PC-3 (cell line): ENCODE results near the gene TEPSIN.

ENCODE experiments used
- CTCF ChIP-seq: fragments of 300-600 bp; sonication (generic); conservative IDR thresholded peaks from 2 replicates; pipeline ENCODE4 v1.5.1; 2017; ENCODE audit warnings: antibody characterized with exemption, low read depth, mild to moderate bottlenecking, low read length
- EZH2 ChIP-seq: fragments of 300-600 bp; sonication (generic); IDR thresholded peaks from one replicate; pipeline ENCODE4 v1.6.1; 2017; ENCODE audit warnings: antibody characterized with exemption, mild to moderate bottlenecking, low read length; ENCODE audit not compliant: unreplicated experiment
- EZH2phosphoT487 ChIP-seq: fragments of 300-600 bp; sonication (generic); IDR thresholded peaks from 2 replicates; pipeline ENCODE4 v1.6.1; 2018; ENCODE audit warnings: mild to moderate bottlenecking, antibody characterized with exemption, low read length, borderline replicate concordance

GRCh38 chr17:81229666-81229920 is 9.3 kb downstream of the TEPSIN start:
- TF ChIP-seq CTCF (no peak), EZH2 (no peak), EZH2phosphoT487 (no peak)
